AG09309 (cell line): ENCODE results near the gene SNX30.

Experiments used
- DNase-seq: peaks from one replicate; pipeline ENCODE4 v3.0.0-alpha.2; 2010; ENCODE audit warnings: low read depth
- H3K4me3 ChIP-seq: 2 replicates; pipeline ENCODE4 v1.5.1; 2011; ENCODE audit warnings: mild to moderate bottlenecking, low read depth, low read length, moderate library complexity; ENCODE audit not compliant: control insufficient read depth
- CTCF ChIP-seq: IDR thresholded peaks from 2 replicates; pipeline ENCODE4 v1.5.1; 2011; ENCODE audit warnings: mild to moderate bottlenecking, low read depth, low read length, inconsistent platforms; ENCODE audit not compliant: insufficient read depth, control insufficient read depth; ENCODE audit errors: missing control alignments

Gene SNX30

GRCh38 chr9:112757940-112758339, 7.4 kb downstream of the SNX30 start:
- H3K4me3 ChIP-seq, result no peak overlapping the region
- no peak for TF ChIP-seq CTCF
- DNase-seq, result no peak

GRCh38 chr9:112760821-112761220, 10.3 kb downstream of the SNX30 start:
- TF ChIP-seq CTCF, result no peak
- DNase-seq, result no peak
- H3K4me3 ChIP-seq, result no peak overlapping the region

- no peak for TF ChIP-seq CTCF
These were observed 11.5 kb downstream of the SNX30 start for GRCh38 chr9:112761912-112762655.

GRCh38 chr9:112762726-112763518, 12.4 kb downstream of the SNX30 start:
- TF ChIP-seq CTCF, result no peak
- DNase-seq, result no peak
- no peak overlapping the region for H3K4me3 ChIP-seq

More at GRCh38 chr9:112761912-112762655, 11.5 kb downstream of the SNX30 start:
- no peak for DNase-seq
- H3K4me3 ChIP-seq, result no peak overlapping the region

GRCh38 chr9:112764344-112764743, 13.8 kb downstream of the SNX30 start:
- no peak for DNase-seq
- no peak for TF ChIP-seq CTCF
- no peak overlapping the region for H3K4me3 ChIP-seq

GRCh38 chr9:112764837-112765236, 14.3 kb downstream of the SNX30 start:
- TF ChIP-seq CTCF, result no peak
- no peak for DNase-seq
- no peak overlapping the region for H3K4me3 ChIP-seq
